GM21447 (cell line): ENCODE measurements around the gene PTPRM.

Source experiments
- ATAC-seq: cut with Tn5 transposase; IDR thresholded peaks from one replicate; pipeline ENCODE4 v1.9.1; 2021; ENCODE audit not compliant: unreplicated experiment

The PTPRM gene

GRCh38 chr18:7787339-7787738 lies 220.2 kb downstream of the PTPRM start:
- no peak for ATAC-seq

GRCh38 chr18:7789856-7790552 lies 222.9 kb downstream of the PTPRM start:
- no peak for ATAC-seq

- no peak for ATAC-seq
Measured at GRCh38 chr18:7793100-7793499, 226.0 kb downstream of the PTPRM start.

GRCh38 chr18:7803956-7804469 lies 236.9 kb downstream of the PTPRM start:
- no peak for ATAC-seq

GRCh38 chr18:7805096-7805495 lies 238.0 kb downstream of the PTPRM start:
- ATAC-seq, result no peak

- ATAC-seq, result no peak
Measured at GRCh38 chr18:7805880-7806279, 238.8 kb downstream of the PTPRM start.

- ATAC-seq, result no peak
Measured at GRCh38 chr18:7807936-7808453, 240.9 kb downstream of the PTPRM start.

GRCh38 chr18:7808992-7809391 lies 241.9 kb downstream of the PTPRM start:
- no peak for ATAC-seq

GRCh38 chr18:7809455-7809854 lies 242.3 kb downstream of the PTPRM start:
- no peak for ATAC-seq

GRCh38 chr18:7809978-7810377 lies 242.9 kb downstream of the PTPRM start:
- no peak for ATAC-seq

- ATAC-seq, result no peak
Measured at GRCh38 chr18:7812431-7813063, 245.4 kb downstream of the PTPRM start.

- ATAC-seq, result no peak
Measured at GRCh38 chr18:7813131-7813530, 246.0 kb downstream of the PTPRM start.

GRCh38 chr18:7814754-7815315 lies 247.7 kb downstream of the PTPRM start:
- no peak for ATAC-seq

GRCh38 chr18:7815787-7816186 lies 248.7 kb downstream of the PTPRM start:
- no peak for ATAC-seq

GRCh38 chr18:7817575-7818230 lies 250.6 kb downstream of the PTPRM start:
- ATAC-seq, result no peak

GRCh38 chr18:7821784-7822183 lies 254.7 kb downstream of the PTPRM start:
- ATAC-seq, result no peak

- ATAC-seq, result no peak
Measured at GRCh38 chr18:7822435-7823331, 255.6 kb downstream of the PTPRM start.

GRCh38 chr18:7824970-7825369 lies 257.9 kb downstream of the PTPRM start:
- no peak for ATAC-seq

- ATAC-seq, result no peak
Measured at GRCh38 chr18:7830468-7830867, 263.4 kb downstream of the PTPRM start.

- no peak for ATAC-seq
Measured at GRCh38 chr18:7839548-7839947, 272.4 kb downstream of the PTPRM start.
